ENCODE results near the gene ZNF366.

Gene ZNF366

DNA sequence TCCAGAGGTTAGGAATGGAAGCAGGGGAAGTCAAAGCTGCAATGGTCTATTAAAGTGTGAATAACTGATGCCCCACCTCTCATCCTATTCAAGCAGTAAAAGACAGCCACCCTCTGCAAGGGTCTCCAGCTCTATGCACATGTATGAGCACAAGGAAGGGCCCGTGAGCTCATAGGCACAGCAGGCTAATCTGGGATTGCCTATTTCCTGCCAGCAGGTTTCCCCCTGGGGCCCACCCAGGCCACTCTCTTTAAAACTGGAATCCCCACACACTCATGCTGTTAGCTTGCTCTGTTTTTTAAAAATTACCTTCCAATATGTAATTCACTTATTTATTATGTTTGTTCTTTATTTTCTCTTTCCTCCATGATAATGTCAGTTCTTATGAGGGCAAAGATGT, 48.7 kb upstream of the ZNF366 start (continued):
- TF ChIP-seq TCF4 (CRISPR knock-in tag; IDR thresholded peaks at IDR 0.05; ENCODE audit: borderline replicate concordance) = no peak
- TF ChIP-seq, protein P1, sequence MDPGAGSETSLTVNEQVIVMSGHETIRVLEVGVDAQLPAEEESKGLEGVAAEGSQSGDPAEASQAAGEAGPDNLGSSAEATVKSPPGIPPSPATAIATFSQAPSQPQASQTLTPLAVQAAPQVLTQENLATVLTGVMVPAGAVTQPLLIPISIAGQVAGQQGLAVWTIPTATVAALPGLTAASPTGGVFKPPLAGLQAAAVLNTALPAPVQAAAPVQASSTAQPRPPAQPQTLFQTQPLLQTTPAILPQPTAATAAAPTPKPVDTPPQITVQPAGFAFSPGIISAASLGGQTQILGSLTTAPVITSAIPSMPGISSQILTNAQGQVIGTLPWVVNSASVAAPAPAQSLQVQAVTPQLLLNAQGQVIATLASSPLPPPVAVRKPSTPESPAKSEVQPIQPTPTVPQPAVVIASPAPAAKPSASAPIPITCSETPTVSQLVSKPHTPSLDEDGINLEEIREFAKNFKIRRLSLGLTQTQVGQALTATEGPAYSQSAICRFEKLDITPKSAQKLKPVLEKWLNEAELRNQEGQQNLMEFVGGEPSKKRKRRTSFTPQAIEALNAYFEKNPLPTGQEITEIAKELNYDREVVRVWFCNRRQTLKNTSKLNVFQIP (CRISPR knock-in tag; IDR thresholded peaks at IDR 0.05; ENCODE audit: borderline replicate concordance, low read depth) = no peak
- TF ChIP-seq ZC3H10 (CRISPR knock-in tag; IDR thresholded peaks at IDR 0.05) = no peak

DNA sequence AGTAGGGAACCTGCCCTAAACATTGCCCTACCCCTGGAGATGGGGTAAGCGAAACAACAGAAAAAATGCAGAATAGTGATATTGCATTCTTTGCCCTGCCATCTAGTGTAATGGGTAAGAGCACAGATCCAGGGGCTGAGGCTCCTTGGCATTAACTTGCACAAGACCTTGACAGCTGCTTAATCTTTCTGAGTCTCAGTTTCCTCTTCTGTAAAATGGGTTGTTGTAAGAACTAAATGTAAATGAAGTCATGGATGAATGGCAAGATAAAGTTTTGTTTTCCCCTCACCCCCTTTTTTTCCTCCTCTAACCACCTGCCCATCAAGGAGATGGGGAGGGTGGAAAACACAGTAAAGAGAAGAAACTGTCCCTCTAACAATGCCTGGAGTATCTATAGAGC, 47.7 kb upstream of the ZNF366 start:
- no peak for ATAC-seq
- TF ChIP-seq ZNF70 (CRISPR knock-in tag; IDR thresholded peaks at IDR 0.05) (no peak), GLIS3 (CRISPR knock-in tag; IDR thresholded peaks at IDR 0.05) (no peak), ARNTL (CRISPR knock-in tag; IDR thresholded peaks at IDR 0.05; ENCODE audit: borderline replicate concordance, low read depth) (no peak), PPARA (CRISPR knock-in tag; IDR thresholded peaks at IDR 0.05; ENCODE audit: borderline replicate concordance) (no peak), ZNF565 (CRISPR knock-in tag; conservative IDR thresholded peaks at IDR 0.05; ENCODE audit: low read depth) (no peak), TCF4 (CRISPR knock-in tag; IDR thresholded peaks at IDR 0.05; ENCODE audit: borderline replicate concordance) (no peak), ISL1 (CRISPR knock-in tag; IDR thresholded peaks at IDR 0.05) (no peak), ZFP3 (CRISPR knock-in tag; IDR thresholded peaks at IDR 0.05) (no peak), BACH2 (CRISPR knock-in tag; IDR thresholded peaks at IDR 0.05; ENCODE audit: borderline replicate concordance) (no peak), ESRRG (CRISPR knock-in tag; IDR thresholded peaks at IDR 0.05) (no peak), ZFP30 (CRISPR knock-in tag; IDR thresholded peaks at IDR 0.05) (no peak), RARB (CRISPR knock-in tag; IDR thresholded peaks at IDR 0.05) (no peak), ZNF8 (CRISPR knock-in tag; IDR thresholded peaks at IDR 0.05) (no peak), TOX (CRISPR knock-in tag; IDR thresholded peaks at IDR 0.05; ENCODE audit: borderline replicate concordance) (no peak), OSR1 (CRISPR knock-in tag; IDR thresholded peaks at IDR 0.05) (no peak)
- TF ChIP-seq, protein P2, sequence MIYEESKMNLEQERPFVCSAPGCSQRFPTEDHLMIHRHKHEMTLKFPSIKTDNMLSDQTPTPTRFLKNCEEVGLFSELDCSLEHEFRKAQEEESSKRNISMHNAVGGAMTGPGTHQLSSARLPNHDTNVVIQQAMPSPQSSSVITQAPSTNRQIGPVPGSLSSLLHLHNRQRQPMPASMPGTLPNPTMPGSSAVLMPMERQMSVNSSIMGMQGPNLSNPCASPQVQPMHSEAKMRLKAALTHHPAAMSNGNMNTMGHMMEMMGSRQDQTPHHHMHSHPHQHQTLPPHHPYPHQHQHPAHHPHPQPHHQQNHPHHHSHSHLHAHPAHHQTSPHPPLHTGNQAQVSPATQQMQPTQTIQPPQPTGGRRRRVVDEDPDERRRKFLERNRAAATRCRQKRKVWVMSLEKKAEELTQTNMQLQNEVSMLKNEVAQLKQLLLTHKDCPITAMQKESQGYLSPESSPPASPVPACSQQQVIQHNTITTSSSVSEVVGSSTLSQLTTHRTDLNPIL (CRISPR knock-in tag; IDR thresholded peaks at IDR 0.05; ENCODE audit: low read depth) = no peak
- TF ChIP-seq, protein P3, sequence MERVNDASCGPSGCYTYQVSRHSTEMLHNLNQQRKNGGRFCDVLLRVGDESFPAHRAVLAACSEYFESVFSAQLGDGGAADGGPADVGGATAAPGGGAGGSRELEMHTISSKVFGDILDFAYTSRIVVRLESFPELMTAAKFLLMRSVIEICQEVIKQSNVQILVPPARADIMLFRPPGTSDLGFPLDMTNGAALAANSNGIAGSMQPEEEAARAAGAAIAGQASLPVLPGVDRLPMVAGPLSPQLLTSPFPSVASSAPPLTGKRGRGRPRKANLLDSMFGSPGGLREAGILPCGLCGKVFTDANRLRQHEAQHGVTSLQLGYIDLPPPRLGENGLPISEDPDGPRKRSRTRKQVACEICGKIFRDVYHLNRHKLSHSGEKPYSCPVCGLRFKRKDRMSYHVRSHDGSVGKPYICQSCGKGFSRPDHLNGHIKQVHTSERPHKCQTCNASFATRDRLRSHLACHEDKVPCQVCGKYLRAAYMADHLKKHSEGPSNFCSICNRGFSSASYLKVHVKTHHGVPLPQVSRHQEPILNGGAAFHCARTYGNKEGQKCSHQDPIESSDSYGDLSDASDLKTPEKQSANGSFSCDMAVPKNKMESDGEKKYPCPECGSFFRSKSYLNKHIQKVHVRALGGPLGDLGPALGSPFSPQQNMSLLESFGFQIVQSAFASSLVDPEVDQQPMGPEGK (CRISPR knock-in tag; IDR thresholded peaks at IDR 0.05; ENCODE audit: borderline replicate concordance) = no peak
- TF ChIP-seq, protein P4, sequence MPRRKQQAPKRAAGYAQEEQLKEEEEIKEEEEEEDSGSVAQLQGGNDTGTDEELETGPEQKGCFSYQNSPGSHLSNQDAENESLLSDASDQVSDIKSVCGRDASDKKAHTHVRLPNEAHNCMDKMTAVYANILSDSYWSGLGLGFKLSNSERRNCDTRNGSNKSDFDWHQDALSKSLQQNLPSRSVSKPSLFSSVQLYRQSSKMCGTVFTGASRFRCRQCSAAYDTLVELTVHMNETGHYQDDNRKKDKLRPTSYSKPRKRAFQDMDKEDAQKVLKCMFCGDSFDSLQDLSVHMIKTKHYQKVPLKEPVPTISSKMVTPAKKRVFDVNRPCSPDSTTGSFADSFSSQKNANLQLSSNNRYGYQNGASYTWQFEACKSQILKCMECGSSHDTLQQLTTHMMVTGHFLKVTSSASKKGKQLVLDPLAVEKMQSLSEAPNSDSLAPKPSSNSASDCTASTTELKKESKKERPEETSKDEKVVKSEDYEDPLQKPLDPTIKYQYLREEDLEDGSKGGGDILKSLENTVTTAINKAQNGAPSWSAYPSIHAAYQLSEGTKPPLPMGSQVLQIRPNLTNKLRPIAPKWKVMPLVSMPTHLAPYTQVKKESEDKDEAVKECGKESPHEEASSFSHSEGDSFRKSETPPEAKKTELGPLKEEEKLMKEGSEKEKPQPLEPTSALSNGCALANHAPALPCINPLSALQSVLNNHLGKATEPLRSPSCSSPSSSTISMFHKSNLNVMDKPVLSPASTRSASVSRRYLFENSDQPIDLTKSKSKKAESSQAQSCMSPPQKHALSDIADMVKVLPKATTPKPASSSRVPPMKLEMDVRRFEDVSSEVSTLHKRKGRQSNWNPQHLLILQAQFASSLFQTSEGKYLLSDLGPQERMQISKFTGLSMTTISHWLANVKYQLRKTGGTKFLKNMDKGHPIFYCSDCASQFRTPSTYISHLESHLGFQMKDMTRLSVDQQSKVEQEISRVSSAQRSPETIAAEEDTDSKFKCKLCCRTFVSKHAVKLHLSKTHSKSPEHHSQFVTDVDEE (CRISPR knock-in tag; IDR thresholded peaks at IDR 0.05) = no peak
- TF ChIP-seq, protein P5, sequence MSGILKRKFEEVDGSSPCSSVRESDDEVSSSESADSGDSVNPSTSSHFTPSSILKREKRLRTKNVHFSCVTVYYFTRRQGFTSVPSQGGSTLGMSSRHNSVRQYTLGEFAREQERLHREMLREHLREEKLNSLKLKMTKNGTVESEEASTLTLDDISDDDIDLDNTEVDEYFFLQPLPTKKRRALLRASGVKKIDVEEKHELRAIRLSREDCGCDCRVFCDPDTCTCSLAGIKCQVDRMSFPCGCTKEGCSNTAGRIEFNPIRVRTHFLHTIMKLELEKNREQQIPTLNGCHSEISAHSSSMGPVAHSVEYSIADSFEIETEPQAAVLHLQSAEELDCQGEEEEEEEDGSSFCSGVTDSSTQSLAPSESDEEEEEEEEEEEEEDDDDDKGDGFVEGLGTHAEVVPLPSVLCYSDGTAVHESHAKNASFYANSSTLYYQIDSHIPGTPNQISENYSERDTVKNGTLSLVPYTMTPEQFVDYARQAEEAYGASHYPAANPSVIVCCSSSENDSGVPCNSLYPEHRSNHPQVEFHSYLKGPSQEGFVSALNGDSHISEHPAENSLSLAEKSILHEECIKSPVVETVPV (CRISPR knock-in tag; IDR thresholded peaks at IDR 0.05) = no peak
- TF ChIP-seq, protein P1 (CRISPR knock-in tag; IDR thresholded peaks at IDR 0.05; ENCODE audit: borderline replicate concordance, low read depth) = no peak

Data from SK-N-SH treated with all-trans-retinoic acid at 6 μM for 48 hours (cell line).